Measurements from ENCODE around the gene RITA1. TPM values are rescaled to one million over a fixed set of nuclear protein-coding genes. Genes with fewer than 3 reads are reported as not detected.
A peak's percentile ranks its signal among the peaks of the same experiment; 100 is the strongest.

The RITA1 gene
- total and polyA plus RNA-seq, 2 experiments from 2014 or later, result 20.0 to 40.4 TPM

DNA sequence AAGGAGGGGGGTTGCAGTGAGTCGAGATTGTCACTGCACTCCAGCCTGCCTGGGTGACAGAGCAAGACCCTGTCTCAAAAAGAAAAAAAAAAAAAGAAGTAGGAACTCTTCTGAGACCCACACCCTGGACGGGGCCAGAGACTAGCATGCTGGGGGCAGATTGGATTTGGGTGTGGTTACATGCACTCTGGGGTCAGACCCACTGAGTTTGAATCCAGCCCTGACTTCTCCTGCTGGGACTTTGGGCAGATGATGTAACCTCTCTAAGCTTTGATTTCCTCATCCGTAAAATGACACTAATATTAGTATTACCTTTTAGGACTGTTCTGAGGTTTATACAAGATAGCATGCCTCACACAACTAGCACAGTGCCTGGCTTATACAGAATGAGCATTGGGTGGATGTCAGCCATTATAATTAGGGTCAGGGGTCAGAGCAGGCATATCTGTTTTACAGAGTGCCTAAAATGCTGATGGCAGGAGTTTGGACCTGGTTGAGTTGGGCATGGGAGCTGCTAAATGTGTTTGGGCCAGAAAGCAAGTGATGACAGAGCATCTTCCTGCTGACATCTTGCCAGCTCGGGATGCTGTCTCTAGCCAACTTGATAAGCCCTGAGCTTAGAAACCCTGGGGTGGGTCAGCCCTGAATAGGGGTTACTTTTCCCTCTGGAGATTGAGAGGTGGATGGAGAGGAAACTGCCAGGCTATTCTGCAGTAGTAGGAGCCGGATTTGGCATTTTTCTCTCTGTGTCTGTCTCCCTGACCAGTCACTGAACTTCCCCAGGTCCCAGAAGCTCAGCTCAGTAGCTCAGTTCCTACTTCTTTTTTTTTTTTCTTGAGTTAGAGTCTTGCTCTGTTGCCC is 51.2 kb downstream of the RITA1 start:
- H3K27ac ChIP-seq (ENCODE audit: low read depth), result no peak overlapping the region
- H3K27me3 ChIP-seq (ENCODE audit: insufficient read depth), result no peaks in the 10 kb centered on the region
- peaks cover 46% of the 10 kb centered on the region for H3K4me1 Mint-ChIP-seq
- H2AFZ ChIP-seq, result no peak overlapping the region
- H3K27ac Mint-ChIP-seq, result peak overlapping the region; percentile 43; the same call in 1 of the 2 replicates
- TF ChIP-seq ZNF114 (CRISPR knock-in tag; IDR thresholded peaks at IDR 0.05), result no peak
- TF ChIP-seq CREB1 (CRISPR knock-in tag; IDR thresholded peaks at IDR 0.05; ENCODE audit: low read depth), result no peak
- TF ChIP-seq, protein P1, sequence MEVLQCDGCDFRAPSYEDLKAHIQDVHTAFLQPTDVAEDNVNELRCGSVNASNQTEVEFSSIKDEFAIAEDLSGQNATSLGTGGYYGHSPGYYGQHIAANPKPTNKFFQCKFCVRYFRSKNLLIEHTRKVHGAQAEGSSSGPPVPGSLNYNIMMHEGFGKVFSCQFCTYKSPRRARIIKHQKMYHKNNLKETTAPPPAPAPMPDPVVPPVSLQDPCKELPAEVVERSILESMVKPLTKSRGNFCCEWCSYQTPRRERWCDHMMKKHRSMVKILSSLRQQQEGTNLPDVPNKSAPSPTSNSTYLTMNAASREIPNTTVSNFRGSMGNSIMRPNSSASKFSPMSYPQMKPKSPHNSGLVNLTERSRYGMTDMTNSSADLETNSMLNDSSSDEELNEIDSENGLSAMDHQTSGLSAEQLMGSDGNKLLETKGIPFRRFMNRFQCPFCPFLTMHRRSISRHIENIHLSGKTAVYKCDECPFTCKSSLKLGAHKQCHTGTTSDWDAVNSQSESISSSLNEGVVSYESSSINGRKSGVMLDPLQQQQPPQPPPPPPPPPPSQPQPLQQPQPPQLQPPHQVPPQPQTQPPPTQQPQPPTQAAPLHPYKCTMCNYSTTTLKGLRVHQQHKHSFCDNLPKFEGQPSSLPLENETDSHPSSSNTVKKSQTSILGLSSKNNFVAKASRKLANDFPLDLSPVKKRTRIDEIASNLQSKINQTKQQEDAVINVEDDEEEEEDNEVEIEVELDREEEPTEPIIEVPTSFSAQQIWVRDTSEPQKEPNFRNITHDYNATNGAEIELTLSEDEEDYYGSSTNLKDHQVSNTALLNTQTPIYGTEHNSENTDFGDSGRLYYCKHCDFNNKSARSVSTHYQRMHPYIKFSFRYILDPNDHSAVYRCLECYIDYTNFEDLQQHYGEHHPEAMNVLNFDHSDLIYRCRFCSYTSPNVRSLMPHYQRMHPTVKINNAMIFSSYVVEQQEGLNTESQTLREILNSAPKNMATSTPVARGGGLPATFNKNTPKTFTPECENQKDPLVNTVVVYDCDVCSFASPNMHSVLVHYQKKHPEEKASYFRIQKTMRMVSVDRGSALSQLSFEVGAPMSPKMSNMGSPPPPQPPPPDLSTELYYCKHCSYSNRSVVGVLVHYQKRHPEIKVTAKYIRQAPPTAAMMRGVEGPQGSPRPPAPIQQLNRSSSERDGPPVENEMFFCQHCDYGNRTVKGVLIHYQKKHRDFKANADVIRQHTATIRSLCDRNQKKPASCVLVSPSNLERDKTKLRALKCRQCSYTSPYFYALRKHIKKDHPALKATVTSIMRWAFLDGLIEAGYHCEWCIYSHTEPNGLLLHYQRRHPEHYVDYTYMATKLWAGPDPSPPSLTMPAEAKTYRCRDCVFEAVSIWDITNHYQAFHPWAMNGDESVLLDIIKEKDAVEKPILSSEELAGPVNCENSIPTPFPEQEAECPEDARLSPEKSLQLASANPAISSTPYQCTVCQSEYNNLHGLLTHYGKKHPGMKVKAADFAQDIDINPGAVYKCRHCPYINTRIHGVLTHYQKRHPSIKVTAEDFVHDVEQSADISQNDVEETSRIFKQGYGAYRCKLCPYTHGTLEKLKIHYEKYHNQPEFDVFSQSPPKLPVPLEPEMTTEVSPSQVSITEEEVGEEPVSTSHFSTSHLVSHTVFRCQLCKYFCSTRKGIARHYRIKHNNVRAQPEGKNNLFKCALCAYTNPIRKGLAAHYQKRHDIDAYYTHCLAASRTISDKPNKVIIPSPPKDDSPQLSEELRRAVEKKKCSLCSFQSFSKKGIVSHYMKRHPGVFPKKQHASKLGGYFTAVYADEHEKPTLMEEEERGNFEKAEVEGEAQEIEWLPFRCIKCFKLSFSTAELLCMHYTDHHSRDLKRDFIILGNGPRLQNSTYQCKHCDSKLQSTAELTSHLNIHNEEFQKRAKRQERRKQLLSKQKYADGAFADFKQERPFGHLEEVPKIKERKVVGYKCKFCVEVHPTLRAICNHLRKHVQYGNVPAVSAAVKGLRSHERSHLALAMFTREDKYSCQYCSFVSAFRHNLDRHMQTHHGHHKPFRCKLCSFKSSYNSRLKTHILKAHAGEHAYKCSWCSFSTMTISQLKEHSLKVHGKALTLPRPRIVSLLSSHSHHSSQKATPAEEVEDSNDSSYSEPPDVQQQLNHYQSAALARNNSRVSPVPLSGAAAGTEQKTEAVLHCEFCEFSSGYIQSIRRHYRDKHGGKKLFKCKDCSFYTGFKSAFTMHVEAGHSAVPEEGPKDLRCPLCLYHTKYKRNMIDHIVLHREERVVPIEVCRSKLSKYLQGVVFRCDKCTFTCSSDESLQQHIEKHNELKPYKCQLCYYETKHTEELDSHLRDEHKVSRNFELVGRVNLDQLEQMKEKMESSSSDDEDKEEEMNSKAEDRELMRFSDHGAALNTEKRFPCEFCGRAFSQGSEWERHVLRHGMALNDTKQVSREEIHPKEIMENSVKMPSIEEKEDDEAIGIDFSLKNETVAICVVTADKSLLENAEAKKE (CRISPR knock-in tag; IDR thresholded peaks at IDR 0.05), result no peak
- TF ChIP-seq, protein P2, sequence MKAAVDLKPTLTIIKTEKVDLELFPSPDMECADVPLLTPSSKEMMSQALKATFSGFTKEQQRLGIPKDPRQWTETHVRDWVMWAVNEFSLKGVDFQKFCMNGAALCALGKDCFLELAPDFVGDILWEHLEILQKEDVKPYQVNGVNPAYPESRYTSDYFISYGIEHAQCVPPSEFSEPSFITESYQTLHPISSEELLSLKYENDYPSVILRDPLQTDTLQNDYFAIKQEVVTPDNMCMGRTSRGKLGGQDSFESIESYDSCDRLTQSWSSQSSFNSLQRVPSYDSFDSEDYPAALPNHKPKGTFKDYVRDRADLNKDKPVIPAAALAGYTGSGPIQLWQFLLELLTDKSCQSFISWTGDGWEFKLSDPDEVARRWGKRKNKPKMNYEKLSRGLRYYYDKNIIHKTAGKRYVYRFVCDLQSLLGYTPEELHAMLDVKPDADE (IDR thresholded peaks at IDR 0.05), result no peak
- no peak for TF ChIP-seq POLR2AphosphoS5 (IDR thresholded peaks at IDR 0.05; ENCODE audit: low read depth)
- TF ChIP-seq STAT1 (IDR thresholded peaks at IDR 0.05; ENCODE audit: unreplicated experiment), result no peak
- TF ChIP-seq, protein P3, sequence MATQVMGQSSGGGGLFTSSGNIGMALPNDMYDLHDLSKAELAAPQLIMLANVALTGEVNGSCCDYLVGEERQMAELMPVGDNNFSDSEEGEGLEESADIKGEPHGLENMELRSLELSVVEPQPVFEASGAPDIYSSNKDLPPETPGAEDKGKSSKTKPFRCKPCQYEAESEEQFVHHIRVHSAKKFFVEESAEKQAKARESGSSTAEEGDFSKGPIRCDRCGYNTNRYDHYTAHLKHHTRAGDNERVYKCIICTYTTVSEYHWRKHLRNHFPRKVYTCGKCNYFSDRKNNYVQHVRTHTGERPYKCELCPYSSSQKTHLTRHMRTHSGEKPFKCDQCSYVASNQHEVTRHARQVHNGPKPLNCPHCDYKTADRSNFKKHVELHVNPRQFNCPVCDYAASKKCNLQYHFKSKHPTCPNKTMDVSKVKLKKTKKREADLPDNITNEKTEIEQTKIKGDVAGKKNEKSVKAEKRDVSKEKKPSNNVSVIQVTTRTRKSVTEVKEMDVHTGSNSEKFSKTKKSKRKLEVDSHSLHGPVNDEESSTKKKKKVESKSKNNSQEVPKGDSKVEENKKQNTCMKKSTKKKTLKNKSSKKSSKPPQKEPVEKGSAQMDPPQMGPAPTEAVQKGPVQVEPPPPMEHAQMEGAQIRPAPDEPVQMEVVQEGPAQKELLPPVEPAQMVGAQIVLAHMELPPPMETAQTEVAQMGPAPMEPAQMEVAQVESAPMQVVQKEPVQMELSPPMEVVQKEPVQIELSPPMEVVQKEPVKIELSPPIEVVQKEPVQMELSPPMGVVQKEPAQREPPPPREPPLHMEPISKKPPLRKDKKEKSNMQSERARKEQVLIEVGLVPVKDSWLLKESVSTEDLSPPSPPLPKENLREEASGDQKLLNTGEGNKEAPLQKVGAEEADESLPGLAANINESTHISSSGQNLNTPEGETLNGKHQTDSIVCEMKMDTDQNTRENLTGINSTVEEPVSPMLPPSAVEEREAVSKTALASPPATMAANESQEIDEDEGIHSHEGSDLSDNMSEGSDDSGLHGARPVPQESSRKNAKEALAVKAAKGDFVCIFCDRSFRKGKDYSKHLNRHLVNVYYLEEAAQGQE (IDR thresholded peaks at IDR 0.05; ENCODE audit: unreplicated experiment), result no peak
- peaks cover 9% of the 10 kb centered on the region for H3K27me3 Mint-ChIP-seq (ENCODE audit: insufficient read depth, low read depth, poor library complexity)
- no peaks in the 10 kb centered on the region for H3K9me3 Mint-ChIP-seq
- no peak overlapping the region for H3K4me3 Mint-ChIP-seq
- ATAC-seq (no peak), DNase-seq (ENCODE audit: low spot score) (no peak)
- peaks cover 24% of the 10 kb centered on the region for H3K36me3 Mint-ChIP-seq (ENCODE audit: low read depth)
- no peaks in the 10 kb centered on the region; the same call in 1 of the 2 replicates for H3K36me3 ChIP-seq (ENCODE audit: insufficient read depth)
- H3K4me2 ChIP-seq, result no peak overlapping the region
- no peaks in the 10 kb centered on the region for H3F3A ChIP-seq (replicated peaks; ENCODE audit: low read depth)
- H3K79me2 ChIP-seq (replicated peaks; ENCODE audit: insufficient read depth), result no peaks in the 10 kb centered on the region
- no peaks in the 10 kb centered on the region for H3K9me2 ChIP-seq (ENCODE audit: insufficient read depth)
- H3K4me3 ChIP-seq, result no peak overlapping the region
- peaks cover 15% of the 10 kb centered on the region for H3K4me1 ChIP-seq (ENCODE audit: insufficient read depth)
- H4K20me1 ChIP-seq (replicated peaks; ENCODE audit: insufficient read depth), result no peaks in the 10 kb centered on the region
